ENCODE data around the gene PSEN2.

Gene PSEN2

DNA sequence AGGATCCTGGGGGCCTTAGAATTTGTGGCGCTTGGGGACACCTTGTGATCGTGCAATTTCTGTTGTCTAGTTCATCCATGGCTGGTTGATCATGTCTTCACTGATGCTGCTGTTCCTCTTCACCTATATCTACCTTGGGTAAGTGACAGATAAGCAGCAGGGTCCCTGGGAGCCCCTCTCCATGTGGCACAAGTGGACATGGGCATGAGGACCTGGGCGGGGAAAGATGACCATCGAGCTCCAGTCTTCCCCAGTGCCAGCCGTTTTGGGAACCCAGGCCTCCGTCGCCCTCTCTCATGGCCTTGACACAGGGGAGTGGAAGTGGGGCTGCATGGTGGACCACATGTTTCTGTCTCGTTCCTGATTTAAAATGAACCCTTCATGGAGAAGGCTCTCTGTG, 17.6 kb downstream of the PSEN2 start:
- no peak for DNase-seq

DNA sequence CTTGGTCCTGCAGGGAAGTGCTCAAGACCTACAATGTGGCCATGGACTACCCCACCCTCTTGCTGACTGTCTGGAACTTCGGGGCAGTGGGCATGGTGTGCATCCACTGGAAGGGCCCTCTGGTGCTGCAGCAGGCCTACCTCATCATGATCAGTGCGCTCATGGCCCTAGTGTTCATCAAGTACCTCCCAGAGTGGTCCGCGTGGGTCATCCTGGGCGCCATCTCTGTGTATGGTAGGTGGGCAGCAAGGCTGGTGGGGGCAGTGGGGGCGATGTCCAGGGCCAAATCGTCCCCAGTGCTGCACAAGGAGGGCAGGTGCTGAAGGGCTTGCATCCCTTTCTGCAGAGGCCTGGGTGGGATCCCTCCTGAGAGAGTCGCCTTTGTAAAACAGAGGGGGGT, 18.4 kb downstream of the PSEN2 start:
- DNase-seq = no peak

DNA sequence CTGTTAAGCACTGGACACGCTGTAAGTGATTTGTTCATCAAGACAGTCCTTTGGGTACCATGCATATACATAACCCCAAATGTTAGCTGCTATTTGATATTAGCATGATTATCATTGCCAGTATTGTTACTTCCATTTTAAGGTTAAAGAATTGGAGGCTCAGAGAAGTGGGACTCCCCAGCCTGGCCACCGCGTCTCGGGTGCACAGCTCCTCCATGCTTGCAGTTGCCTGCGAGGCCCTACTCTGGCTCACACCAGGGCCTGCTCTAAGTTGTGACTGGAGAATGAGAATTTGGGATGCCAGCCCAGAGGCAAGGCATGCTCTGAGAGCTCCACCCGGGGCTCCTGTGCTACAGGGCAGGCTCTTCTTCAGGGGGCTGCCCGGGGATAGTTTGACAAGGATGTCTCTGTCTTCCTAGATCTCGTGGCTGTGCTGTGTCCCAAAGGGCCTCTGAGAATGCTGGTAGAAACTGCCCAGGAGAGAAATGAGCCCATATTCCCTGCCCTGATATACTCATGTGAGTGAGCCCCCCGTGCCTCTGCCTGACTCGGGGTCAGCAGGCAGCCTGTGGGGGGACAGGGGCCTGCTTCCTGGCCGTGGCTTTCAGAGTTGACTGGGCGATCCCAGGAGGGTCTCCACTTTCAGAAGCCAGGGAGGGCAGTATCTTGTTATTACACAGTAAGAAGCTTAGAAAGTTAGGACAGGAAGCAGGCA, 19.4 kb downstream of the PSEN2 start:
- DNase-seq = no peak

DNA sequence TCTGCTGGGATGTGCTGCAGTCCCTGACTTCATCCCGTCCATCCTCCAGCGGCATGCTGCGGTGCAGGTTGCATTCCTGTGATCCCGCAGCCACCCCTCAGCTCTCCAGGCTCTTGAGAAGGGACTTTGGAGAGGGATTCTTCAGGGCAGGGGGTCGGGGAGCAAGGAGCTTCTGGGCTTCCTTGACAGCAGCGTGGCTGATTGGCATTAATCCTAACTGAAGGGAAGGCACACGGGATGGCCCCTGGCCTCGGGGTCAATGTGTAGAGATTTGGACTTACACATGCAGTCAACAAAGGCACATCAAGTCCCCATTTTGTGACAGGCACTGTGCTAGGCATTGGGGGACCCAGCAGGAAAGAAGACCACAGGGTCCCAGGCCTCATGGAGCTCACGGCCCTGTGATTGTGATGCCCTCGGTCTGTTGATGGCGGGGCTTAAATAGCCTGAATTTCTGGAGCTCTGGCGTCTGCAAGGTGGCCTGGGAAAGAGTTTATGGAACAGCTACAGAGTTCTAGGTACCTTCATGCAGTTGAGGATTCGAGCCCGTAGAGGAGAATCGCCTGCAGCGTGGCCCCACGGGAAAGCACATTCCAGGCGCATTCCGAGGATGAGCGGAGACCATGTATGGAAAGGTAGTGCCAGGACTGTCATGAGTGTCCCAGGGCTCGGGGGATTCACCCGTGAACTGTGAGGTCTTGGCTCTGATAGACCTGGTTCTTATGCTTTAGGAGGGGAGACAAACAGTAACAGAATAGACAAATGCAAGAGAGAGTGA, 20.1 kb downstream of the PSEN2 start:
- no peak for DNase-seq

DNA sequence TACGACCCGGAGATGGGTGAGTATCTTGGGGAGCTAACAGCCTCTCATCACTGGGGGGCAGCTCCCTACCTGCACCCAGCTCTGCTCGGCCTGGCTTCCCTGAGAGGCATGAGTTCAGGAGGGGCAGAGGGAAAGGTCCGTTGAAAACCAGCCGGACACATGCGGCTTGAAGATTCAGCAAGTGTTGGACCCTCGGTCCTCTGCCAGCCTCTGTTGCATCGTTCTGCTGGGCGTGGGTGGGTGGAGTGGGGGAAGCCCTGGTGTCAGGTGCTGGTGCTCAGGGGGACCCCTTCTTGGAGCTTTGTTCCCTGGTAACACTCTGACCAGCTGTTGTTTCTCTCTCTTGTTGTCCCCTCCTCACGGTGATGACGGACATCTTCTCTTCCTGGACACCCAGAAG, 20.9 kb downstream of the PSEN2 start:
- no peak for DNase-seq

DNA sequence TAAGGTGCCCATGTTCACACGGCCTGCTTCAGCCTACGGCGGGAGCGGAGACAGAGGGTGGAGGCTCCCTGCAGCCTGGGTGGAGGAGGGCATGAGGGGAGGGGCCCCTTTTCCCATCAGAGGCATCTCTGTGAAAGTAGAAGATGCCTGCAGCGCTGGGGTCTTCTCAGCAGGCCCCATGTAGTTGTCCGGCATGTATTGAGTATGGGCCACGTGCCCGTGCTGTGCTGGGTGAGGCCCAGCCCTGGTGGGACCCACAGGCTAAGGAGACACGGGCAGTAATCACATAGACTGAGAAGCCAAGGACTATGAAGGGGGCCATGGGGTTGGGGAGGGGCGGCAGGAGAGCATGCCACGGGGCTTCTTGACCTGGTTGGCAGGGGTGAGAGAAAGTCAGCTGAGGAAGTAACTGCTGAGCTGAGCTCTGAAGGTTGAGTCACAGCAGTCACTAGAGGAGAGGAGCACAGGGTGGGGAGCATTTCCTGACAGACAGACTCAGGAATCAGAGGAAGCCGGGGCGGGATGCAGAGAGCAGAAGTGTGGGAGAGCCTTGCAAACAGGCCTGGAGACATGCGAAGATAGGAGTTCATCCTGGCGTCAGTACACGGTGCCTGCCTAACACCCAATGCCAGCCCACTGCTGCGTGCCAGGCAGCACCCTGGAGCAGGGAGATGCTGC, 21.6 kb downstream of the PSEN2 start:
- DNase-seq = no peak

DNA sequence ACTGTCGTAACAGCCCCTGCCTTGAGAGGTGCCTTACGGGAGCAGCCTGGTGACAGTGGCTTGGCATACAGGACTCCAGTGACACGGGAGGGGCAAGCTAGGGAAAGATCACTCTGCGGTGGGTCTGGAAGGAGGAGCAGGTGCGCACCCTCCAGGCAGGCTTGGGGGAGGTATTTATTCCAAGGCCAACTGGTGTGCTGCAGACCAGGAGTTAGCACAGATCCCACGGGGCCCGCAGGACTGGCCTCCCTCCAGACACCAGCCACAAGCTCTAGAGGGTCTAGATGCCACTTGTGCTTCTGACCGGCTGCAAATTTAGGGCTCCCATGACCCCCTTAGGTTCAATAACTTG, 22.1 kb downstream of the PSEN2 start:
- no peak for DNase-seq

DNA sequence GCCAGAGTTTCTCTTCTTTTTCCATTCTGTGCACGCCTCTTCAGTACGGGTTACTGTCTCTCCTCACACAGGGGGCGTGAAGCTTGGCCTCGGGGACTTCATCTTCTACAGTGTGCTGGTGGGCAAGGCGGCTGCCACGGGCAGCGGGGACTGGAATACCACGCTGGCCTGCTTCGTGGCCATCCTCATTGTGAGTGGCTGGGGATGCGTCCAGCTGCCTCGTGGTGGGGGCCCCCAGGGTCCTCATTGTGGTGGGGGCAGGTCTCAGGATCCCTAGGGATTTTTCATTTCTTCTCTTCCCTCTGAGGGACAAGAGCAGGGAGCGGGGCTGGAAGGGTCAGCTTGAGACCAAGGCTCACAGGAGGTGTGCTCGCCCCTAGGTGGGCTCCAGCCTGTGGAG, 23.5 kb downstream of the PSEN2 start:
- no peak for DNase-seq

DNA sequence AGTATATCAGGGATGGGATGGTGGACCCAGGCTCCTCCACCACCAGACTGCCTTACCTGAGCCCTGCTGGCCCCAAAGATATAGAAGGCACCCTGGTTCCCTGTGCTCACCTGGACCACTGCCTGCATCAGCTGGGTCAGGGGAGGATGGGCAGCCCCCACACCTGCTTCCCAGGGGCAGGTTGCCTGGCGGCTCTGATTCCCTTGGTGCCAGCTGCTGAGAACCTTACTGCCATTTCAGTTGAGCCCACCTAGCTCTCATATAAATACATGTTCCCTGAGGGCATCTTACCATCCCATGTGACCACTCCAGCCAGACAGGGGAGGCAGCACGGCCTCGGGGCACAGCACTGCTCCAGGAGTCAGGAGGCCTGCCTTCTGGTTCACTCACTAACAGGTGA, 24.4 kb downstream of the PSEN2 start:
- no peak for DNase-seq

DNA sequence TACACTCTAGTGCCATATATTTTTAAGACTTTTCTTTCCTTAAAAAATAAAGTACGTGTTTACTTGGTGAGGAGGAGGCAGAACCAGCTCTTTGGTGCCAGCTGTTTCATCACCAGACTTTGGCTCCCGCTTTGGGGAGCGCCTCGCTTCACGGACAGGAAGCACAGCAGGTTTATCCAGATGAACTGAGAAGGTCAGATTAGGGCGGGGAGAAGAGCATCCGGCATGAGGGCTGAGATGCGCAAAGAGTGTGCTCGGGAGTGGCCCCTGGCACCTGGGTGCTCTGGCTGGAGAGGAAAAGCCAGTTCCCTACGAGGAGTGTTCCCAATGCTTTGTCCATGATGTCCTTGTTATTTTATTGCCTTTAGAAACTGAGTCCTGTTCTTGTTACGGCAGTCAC, 25.2 kb downstream of the PSEN2 start:
- DNase-seq = no peak

DNA sequence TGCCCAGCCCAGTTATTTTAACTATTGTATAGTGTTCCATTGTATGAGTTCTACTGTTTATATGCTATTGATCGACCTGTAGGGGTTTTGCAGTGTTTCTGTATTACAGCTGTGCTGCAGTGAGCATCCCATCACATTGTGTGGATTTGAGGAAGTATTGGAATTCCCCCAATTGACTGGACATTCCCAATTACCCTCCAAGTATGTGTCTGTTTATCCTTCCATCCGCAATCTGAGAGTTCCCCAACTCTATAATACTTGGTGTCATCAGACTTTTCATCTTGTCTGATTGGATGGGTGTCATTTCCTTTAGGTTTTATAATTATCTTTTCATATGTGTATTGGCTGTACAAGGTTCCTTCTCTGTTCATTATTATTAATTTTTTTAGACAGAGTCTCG, 27.8 kb downstream of the PSEN2 start:
- no peak for DNase-seq

DNA sequence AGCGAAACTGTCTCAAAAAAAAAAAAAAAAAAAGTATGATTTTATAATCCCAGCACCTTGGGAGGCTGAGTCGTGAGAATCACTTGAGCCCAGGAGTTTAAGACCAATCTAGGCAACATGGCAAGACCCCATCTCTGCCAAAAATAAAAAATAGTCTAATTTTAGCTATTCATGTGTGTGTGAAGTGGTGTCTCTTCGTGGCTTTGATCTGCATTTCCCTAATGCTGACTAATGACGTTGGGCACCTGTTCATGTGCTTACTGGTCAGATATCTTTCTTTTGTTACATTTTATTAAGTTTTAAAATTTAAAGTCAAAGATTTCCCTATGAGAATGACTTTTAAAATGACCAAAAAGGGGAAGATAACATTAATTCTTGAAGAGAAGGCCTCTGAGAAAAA, 31.0 kb downstream of the PSEN2 start:
- DNase-seq = no peak

DNA sequence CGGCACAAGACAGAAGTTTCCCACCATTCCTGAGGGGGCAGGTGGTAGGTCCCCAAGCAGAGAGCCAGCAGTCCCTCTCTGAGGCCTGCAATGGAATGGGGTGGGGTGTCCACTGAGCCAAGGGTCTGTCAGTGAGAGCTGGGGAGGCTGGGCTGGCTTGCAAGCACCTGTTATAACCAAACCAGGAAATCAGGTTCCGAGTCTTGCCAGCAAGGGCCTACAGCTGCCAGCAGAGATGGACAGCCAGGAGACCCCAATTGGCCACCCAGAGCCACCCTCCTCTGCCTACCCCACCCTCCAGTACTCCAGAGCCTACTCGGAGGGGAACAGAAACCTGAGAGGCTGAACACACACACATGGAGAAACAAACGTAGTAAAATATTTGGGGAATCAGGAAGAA, 32.2 kb downstream of the PSEN2 start:
- DNase-seq = no peak

DNA sequence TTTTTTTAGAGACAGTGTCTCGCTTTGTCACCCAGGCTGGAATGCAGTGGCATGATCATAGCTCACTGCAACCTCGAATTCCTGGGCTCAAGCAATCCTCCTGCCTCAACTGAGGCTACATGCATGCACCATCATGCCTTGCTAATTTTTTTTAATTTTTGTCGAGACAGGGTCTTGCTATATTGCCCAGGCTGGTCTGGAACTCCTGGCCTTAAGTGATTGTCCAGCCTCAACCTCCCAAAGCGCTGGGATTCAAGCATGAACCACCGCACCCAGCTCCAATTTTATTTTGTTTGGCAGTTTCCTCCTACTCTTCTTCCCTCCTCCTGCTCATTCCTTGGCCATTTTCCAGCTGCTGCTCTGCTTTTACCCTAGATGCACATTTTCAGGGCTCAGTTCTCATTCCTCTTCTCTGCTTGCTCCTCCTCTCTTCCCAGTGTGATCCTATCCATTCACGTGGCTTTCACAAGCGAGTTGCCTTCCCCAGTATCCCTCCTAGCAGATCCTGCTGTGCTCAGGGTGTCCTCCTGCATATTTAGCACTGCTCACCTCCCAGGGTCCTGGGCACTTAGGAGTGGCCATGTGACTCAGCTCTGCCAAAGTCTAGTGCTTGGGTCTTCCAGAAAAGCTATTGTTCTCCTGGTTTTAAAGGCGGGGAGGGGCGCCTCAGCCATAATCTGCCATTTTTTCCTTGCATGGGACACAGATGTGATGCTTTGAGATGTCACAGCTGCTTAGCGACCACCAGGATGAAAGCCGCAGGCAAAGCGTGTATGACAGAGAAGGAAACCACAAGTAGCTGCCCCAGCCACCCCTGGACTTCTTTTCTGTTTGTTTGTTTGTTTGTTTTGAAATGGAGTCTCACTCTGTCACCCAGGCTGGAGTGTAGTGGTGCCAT, 33.7 kb downstream of the PSEN2 start:
- DNase-seq = no peak

DNA sequence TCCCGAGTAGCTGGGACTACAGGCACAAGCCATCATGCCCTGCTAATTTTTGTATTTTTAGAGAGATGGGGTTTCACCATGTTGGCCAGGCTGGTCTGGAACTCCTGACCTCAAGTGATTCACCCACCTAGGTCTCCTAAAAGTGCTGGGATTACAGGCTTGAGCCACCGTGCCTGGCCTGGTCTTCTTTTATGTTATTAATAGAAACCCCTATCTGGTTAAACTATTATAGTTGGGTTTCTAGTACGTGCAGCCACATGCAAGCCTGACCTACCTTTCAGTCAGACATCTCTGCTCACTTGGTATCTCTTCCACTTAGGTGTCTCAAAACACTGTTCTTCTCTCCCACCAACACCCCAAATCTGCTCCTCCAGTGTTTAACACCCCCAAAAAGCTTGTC, 34.4 kb downstream of the PSEN2 start:
- DNase-seq = no peak

DNA sequence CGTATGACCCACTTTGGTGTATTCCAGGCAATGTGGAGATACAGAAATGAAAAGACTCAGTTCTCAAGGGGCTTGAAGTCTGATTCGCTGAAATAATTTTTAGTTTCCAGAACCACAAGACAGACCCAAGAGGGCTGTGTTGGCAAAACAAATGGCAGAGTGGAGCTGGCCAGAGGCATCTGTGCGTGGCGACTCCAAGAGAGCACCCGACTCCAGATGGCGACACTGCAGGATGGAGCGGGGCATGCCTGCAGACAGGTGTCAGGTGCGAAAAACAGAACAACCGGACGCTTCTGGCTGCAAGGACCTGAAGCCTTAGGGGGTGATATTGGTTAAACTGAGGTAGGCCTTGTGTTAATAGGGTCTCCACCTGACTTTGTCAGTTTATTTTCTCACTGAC, 38.0 kb downstream of the PSEN2 start:
- DNase-seq = no peak

DNA sequence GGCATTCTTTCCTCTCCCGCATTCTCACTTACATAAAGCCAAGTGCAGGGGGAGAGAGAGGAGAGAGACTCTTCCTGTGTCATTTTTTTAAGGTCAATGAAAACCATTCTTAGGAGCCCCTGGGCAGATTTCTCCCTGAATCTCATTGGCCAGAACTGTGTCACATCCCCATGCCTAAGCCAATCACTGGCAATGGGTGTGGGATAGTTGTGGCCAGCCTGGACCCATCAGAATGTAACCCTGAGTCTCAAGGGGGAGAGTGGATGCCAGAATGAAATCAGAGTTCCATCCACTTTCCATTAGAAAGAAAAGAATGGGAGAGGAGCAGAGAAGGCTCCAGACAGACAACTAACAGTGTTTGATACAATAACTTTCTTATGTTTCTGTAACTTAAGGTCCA, 38.5 kb downstream of the PSEN2 start:
- DNase-seq = no peak

DNA sequence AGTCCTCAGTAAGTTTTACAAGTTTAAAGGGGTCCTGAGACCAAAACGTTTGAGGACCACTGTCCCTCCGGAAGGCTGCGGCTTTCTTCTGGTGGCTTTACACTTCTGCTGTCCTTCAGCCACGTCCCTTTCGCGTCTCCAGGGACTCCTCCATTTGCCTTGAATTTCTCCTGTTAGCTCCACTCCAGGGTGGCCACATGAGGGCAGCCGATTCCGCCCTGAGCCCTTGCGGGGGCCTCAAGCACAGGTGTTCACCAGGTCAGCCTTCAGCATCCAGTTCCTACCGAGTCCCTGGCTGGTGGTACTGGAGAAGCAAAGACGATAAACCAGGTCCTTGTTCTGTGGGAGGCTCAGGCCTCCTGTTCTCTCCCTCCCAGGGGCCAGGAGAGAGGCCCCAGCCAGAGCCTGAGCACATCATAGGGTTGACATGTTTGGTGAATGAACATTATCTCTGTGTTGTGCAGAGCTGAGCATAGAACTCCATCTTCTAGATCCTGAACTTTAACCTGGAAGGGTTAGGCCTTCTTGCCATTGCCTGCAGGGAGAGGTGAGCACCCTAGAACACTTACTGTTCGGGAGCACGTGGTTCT, 42.3 kb downstream of the PSEN2 start:
- peak; percentile 50 for DNase-seq

DNA sequence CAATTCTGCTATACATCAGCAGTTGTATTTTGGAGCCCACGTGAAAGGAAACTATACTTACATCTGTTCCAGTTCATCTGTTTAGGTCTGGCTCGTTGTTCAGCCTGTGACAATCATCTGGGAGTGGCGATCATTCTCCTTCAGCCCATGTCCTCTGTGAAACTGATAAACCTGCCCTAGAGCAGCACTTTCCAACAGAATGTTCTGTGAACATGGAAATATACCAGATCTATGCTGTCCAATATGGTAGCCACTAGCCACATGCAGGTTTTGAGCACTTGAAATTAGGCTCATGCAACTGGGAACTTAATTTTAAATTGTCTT, 45.2 kb downstream of the PSEN2 start:
- no peak for DNase-seq

DNA sequence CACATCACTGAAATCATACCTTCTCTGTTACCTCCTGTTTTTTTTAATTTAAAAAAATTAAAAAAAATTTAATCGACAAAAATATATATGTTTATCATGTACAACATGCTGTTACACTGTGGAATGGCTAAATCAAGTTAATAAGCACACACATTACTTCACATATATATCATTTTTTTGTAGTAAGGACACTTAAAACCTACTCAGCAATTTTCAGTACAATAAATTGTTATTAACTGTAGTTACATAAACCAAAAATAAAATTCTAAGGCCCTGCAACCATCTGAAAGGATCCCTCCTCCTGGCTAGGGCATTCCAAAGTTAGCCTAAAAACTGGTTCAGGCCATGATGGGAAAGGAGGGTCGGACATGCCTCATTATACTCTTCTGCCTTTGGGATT, 46.1 kb downstream of the PSEN2 start:
- no peak for DNase-seq

DNA sequence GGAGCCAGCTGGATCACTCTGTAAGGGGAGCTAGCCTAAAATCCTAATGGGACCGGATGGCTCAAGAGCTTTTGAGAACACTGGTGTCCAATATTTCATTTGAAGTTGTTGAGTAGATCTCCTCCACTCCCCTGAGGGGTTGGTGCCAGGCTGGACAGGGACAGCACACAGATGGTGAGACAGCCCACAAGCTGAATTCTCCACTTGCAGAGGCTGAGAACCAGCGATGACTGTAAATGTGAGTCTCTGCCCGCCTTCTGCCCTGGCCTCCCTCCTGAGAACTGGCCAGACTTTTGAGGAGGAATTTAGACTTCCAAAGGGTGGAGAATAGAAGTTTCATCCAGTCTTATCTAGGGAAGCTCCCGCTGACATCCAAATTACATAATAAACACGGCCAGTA, 49.2 kb downstream of the PSEN2 start:
- DNase-seq = no peak

DNA sequence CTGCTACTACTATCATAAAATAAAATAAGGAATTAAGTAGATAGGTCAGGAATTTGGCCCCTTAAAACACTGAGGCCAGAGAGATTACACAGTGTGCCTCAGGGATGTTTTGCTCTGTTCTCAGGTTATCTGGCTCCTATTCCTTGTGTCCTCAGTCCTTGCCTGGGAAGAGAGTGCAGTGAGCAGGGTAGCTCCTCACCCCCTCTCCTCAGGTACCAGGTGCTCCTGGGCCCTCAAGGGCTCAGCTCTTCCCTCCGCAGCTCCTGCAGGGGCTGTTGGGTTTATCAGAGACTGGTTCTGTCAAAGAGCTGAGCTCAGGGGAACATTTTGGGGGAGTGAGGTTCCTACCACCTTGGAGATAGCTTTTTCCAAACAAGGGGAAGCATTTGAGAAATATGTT, 49.6 kb downstream of the PSEN2 start:
- DNase-seq = no peak

DNA sequence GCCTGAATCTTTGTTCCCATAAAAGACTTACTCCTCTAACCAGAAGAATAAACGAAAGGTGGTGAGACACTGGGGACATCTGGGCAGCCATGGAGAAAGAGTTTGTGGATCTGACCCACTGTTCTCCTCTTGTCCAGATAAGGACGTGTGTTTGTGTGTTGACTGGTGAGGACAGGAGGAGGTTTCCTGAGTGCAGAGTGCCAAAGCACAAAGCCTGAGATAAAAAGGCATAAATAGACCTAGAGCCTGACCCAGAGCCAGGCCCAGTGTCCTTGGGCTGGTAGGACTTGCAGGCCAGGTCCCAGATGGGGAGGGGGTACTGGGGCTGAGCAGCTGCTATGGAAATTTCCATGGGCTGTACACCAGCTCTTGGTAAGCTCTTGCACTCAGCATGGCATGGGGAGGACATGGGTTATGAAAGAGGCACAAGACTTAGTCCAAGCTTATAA, 50.1 kb downstream of the PSEN2 start:
- no peak for DNase-seq

All from stimulated activated CD4-positive, alpha-beta T cell treated with anti-CD3 and anti-CD28 coated beads, Interleukin-1b, Interleukin-23, amount 100 ng/mL, for 48 hours (primary cell).